Pancreas (tissue), 10 donors: Measurements from ENCODE around the gene TM6SF1. TPM values are rescaled to one million over a fixed set of nuclear protein-coding genes. Genes with fewer than 3 reads are reported as not detected.

Experiments
- ATAC-seq, 4 donors: fragments of 200-7000 bp; cut with Tn5 transposase; one replicate each; pipeline versions ENCODE4 v1.8.0 to v1.9.1; 2020; ENCODE audit warnings: mild to moderate bottlenecking in 4 of 4, moderate library complexity in 4 of 4
- DNase-seq, 6 donors: peaks; one replicate each; pipeline ENCODE4 v3.0.0-alpha.2; 2020
- FAIRE-seq: peaks from 2 replicates; lab custom pipeline; 2012; peaks lifted over from hg19 to GRCh38; lab: Jason Lieb, UNC
- H3K27ac ChIP-seq, 4 donors: fragments of 200-600 bp; sonication (generic); 1 replicate in 3 of 4; 2 replicates in 1 of 4; pipeline versions ENCODE4 v1.5.0 to v1.8.0; 2020
- H3K27me3 ChIP-seq, 4 donors: fragments of 200-600 bp; one replicate each; pipeline ENCODE4 v1.8.0; 2021
- H3K36me3 ChIP-seq, 3 donors: fragments of 200-600 bp; sonication (generic) in 1 of 3; one replicate each; pipeline versions ENCODE4 v1.5.0 to v1.8.0; 2020 to 2021
- H3K4me1 ChIP-seq, 3 donors: fragments of 200-600 bp; one replicate each; pipeline ENCODE4 v1.8.0; 2021
- H3K4me3 ChIP-seq, 4 donors: fragments of 200-600 bp; sonication (generic) in 2 of 4; one replicate each; pipeline versions ENCODE4 v1.5.0 to v1.8.0; 2020 to 2021
- H3K9me3 ChIP-seq, 4 donors: fragments of 200-600 bp; one replicate each; pipeline ENCODE4 v1.8.0; 2021
- CTCF ChIP-seq, 4 donors: fragments of 200-600 bp; sonication (generic) in 3 of 4; IDR thresholded peaks; one replicate each; pipeline versions ENCODE4 v1.5.0 to v1.8.0; 2021; ENCODE audit warnings: antibody characterized with exemption in 4 of 4
- WGBS, 2 donors: extraction: QIAGEN DNeasy Blood & Tissue Kit; methylation state at CpG; one replicate each; pipeline ENCODE4 v1.1.7; 2013; 5-methylcytosine and 5-hydroxymethylcytosine counted together
- intact Hi-C, 3 donors: fragments of 100-400 bp; cut with DNase I; formaldehyde crosslinking; loops; one replicate each; pipeline versions ENCODE4 v1.11.1 to v1.14.2; 2022
- microRNA-seq, 2 donors: library from miRNA; unstranded; fragments of <30 nt; microRNA quantifications; one replicate each; pipeline versions ENCODE4 to v1.1.0, GENCODE V29; 2019 to 2020
- polyA plus RNA-seq, 2 donors: library from polyadenylated mRNA; stranded (reverse); fragments of 200-250 nt; gene quantifications; one replicate each; pipeline ENCODE4 v1.2.3, GENCODE V29; 2013
- total RNA-seq, 6 donors: library from RNA; stranded (reverse); fragmentation: NEBNext Ultra II Directional in 4 of 6; extraction: Animal tissue kit (Norgen Biotek cat#: 25700) in 4 of 6; gene quantifications; one replicate each; pipeline versions ENCODE4 v1.2.1 to v1.2.4, GENCODE V29; 2021 to 2023
- donor health status: healthy with polysubstance abuse.
- donor health status: DM: no; HTN: no; CAD: no; lungs with moderate emphysema.
- donor health status: DM: no; HTN: no; CAD: no.
- donor health status: control.
- donor health status: control.
- donor health status: Bipolar disorder and iron deficiency.
- donor health status: DM: yes; HTN: yes; CAD: no.
- donor health status: DM: no; HTN: no; CAD: no.
- donor health status: DM: no; HTN: no; CAD: no.
- donor health status: DM: yes; HTN: yes; CAD: no.

Gene TM6SF1
- total and polyA plus RNA-seq, 8 donors: 0.19 to 6.0 (median 1.0) TPM

GRCh38 chr15:83174891-83175290 lies 67.4 kb downstream of the TM6SF1 start:
- no peaks in the 10 kb centered on the region for H3K27me3 ChIP-seq
- H3K36me3 ChIP-seq: no peaks in the 10 kb centered on the region
- no peak for TF ChIP-seq CTCF (IDR thresholded peaks at IDR 0.05)
- ATAC-seq (no peak), DNase-seq (no peak), FAIRE-seq (no peak)
- no peak overlapping the region for H3K27ac ChIP-seq
- WGBS, 2 donors: 92 to 95% methylated on average over 1 of the region's 1 CpG
- peaks cover 0 to 3% (median 0%) of the 10 kb centered on the region in 3 donors for H3K4me1 ChIP-seq
- intact Hi-C loops: no loop called here
- no peak overlapping the region for H3K4me3 ChIP-seq
- no peaks in the 10 kb centered on the region for H3K9me3 ChIP-seq

- WGBS, 2 donors: 70 to 72% methylated on average over 2 of the region's 2 CpGs
- H3K27me3 ChIP-seq: no peaks in the 10 kb centered on the region
- peaks cover 0 to 3% (median 0%) of the 10 kb centered on the region in 3 donors for H3K4me1 ChIP-seq
- ATAC-seq (no peak), DNase-seq (no peak), FAIRE-seq (no peak)
- TF ChIP-seq CTCF (IDR thresholded peaks at IDR 0.05): no peak
- H3K36me3 ChIP-seq: no peaks in the 10 kb centered on the region
- no peak overlapping the region for H3K4me3 ChIP-seq
- H3K27ac ChIP-seq: no peak overlapping the region
- intact Hi-C loops: no loop called here
- no peaks in the 10 kb centered on the region for H3K9me3 ChIP-seq
Measured at GRCh38 chr15:83178390-83178789, 70.9 kb downstream of the TM6SF1 start.

- intact Hi-C loops: no loop called here
- H3K4me3 ChIP-seq: no peak overlapping the region
- no peak overlapping the region for H3K27ac ChIP-seq
- no peak for FAIRE-seq
- WGBS, 2 donors: 88 to 91% methylated on average over 3 of the region's 3 CpGs
- no peaks in the 10 kb centered on the region for H3K36me3 ChIP-seq
- no peaks in the 10 kb centered on the region for H3K27me3 ChIP-seq
- no peak for TF ChIP-seq CTCF (IDR thresholded peaks at IDR 0.05)
- peaks cover 0 to 3% (median 0%) of the 10 kb centered on the region in 3 donors for H3K4me1 ChIP-seq
- no peaks in the 10 kb centered on the region for H3K9me3 ChIP-seq
- ATAC-seq: no peak
- no peak for DNase-seq
Measured at GRCh38 chr15:83178869-83179325, 71.5 kb downstream of the TM6SF1 start.

GRCh38 chr15:83185561-83185960 lies 78.1 kb downstream of the TM6SF1 start:
- Histone ChIP-seq H3K4me1 (no peaks in the 10 kb centered on the region), H3K27ac (no peak overlapping the region), H3K36me3 (no peaks in the 10 kb centered on the region), H3K4me3 (no peak overlapping the region), H3K9me3 (no peaks in the 10 kb centered on the region), H3K27me3 (no peaks in the 10 kb centered on the region)
- intact Hi-C loops: no loop called here
- no peak for ATAC-seq
- WGBS, 2 donors: 92 to 95% methylated on average over 3 of the region's 3 CpGs
- no peak for DNase-seq
- TF ChIP-seq CTCF (IDR thresholded peaks at IDR 0.05): no peak
- no peak for FAIRE-seq

Small RNAs within 50 kb of the gene (microRNA-seq; reads per million reads assigned to microRNA genes)
- 0 reads per million in 2 donors for gene MIR4515

Other genes with a start within 250 kb of the TM6SF1 start
- gene HOMER2, start 154.9 kb upstream of the TM6SF1 start, total RNA-seq: 100 to 1,000 TPM in 5 of 6 donors, 10 to 100 TPM in 1; 82.1 to 180 (median 147) TPM
- 10 to 100 TPM; 76.8 to 92.2 TPM for gene HOMER2, start 154.9 kb upstream of the TM6SF1 start, polyA plus RNA-seq
- gene RAMAC, start 121.4 kb upstream of the TM6SF1 start, total RNA-seq: 10 to 100 TPM in 2 of 6 donors, 1 to 10 TPM in 4; 7.0 to 12.7 (median 9.0) TPM
- 10 to 100 TPM in 1 of 2 donors, 1 to 10 TPM in 1; 9.9 to 15.5 TPM for gene RAMAC, start 121.4 kb upstream of the TM6SF1 start, polyA plus RNA-seq
- gene C15orf40, start 96.0 kb upstream of the TM6SF1 start, total RNA-seq: 10 to 100 TPM in 3 of 6 donors, 1 to 10 TPM in 3; 6.4 to 12.0 (median 10.2) TPM
- gene C15orf40, start 96.0 kb upstream of the TM6SF1 start, polyA plus RNA-seq: 10 to 100 TPM in 1 of 2 donors, 1 to 10 TPM in 1; 8.7 to 19.0 TPM
- 10 to 100 TPM; 11.4 to 24.4 (median 15.6) TPM for gene BTBD1, start 40.4 kb upstream of the TM6SF1 start, total RNA-seq
- 10 to 100 TPM in 1 of 2 donors, 1 to 10 TPM in 1; 5.1 to 16.1 TPM for gene BTBD1, start 40.4 kb upstream of the TM6SF1 start, polyA plus RNA-seq
- gene HDGFL3, start 100.2 kb downstream of the TM6SF1 start, total RNA-seq: 10 to 100 TPM in 2 of 6 donors, 1 to 10 TPM in 4; 5.8 to 17.2 (median 7.9) TPM
- 10 to 100 TPM in 1 of 2 donors, 1 to 10 TPM in 1; 3.0 to 10.5 TPM for gene HDGFL3, start 100.2 kb downstream of the TM6SF1 start, polyA plus RNA-seq
- under 1 TPM in 1 of 6 donors, not detected in 5; 0.06 TPM for gene BNC1, start 177.0 kb downstream of the TM6SF1 start, total RNA-seq
- gene BNC1, start 177.0 kb downstream of the TM6SF1 start, polyA plus RNA-seq: under 1 TPM; 0.02 to 0.42 TPM